WTC11 (cell line): ENCODE data around the gene ERCC8. TPM values are rescaled to one million over a fixed set of nuclear protein-coding genes. Genes with fewer than 3 reads are reported as not detected.

Source experiments
- ATAC-seq: fragments of 200-7000 bp; cut with Tn5 transposase; 2 replicates; pipeline ENCODE4 v1.10.0; 2021; ENCODE audit warnings: mild to moderate bottlenecking, moderate library complexity
- CTCF ChIA-PET: fragments of 300-600 bp; sonication (Branson Sonifier 250); formaldehyde crosslinking; loops from one replicate; lab custom pipeline; 2021; ENCODE audit warnings: antibody characterized with exemption; lab: Charles Lee
- POLR2A ChIA-PET: fragments of 350-600 bp; sonication (Branson Sonifier 250); formaldehyde crosslinking; loops from one replicate; lab custom pipeline; 2021; ENCODE audit warnings: antibody characterized with exemption; lab: Charles Lee
- DNase-seq: peaks from one replicate; pipeline ENCODE4 v3.0.0; 2021; ENCODE audit warnings: low spot score
- H3K27ac Mint-ChIP-seq: 2 replicates; pipeline ENCODE4 v1.8.0; 2021; ENCODE audit warnings: mixed read lengths
- H3K27me3 Mint-ChIP-seq: 2 replicates; pipeline ENCODE4 v1.8.0; 2021; ENCODE audit warnings: low read depth, mild to moderate bottlenecking, moderate library complexity, mixed read lengths
- H3K36me3 Mint-ChIP-seq: 2 replicates; pipeline ENCODE4 v1.8.0; 2021; ENCODE audit warnings: mixed read lengths
- H3K4me1 Mint-ChIP-seq: 2 replicates; pipeline ENCODE4 v1.8.0; 2022; ENCODE audit warnings: mixed read lengths
- H3K4me3 Mint-ChIP-seq: 2 replicates; pipeline ENCODE4 v1.8.0; 2021; ENCODE audit warnings: mild to moderate bottlenecking, moderate library complexity, mixed read lengths
- H3K9me3 Mint-ChIP-seq: 2 replicates; pipeline ENCODE4 v1.8.0; 2021; ENCODE audit warnings: mixed read lengths
- ETV6 ChIP-seq: sonication (generic); formaldehyde crosslinking; IDR thresholded peaks from 2 replicates; pipeline ENCODE4 v1.8.1; 2022; ENCODE audit warnings: mild to moderate bottlenecking, missing genetic modification reagents
- GTF2I ChIP-seq: fragments of 250-450 bp; sonication (Bioruptor Pico); conservative IDR thresholded peaks from 2 replicates; pipeline ENCODE4 v1.4.0; 2021; ENCODE audit warnings: mild to moderate bottlenecking
- NR2C2 ChIP-seq: sonication (generic); formaldehyde crosslinking; IDR thresholded peaks from 2 replicates; pipeline ENCODE4 v1.8.0; 2022; ENCODE audit warnings: mild to moderate bottlenecking, missing genetic modification reagents
- ZNF263 ChIP-seq: sonication (generic); formaldehyde crosslinking; IDR thresholded peaks from 2 replicates; pipeline ENCODE4 v1.8.1; 2022; ENCODE audit warnings: low read depth, mild to moderate bottlenecking, moderate library complexity, missing genetic modification reagents
- total RNA-seq: library from RNA; stranded (reverse); gene quantifications from 3 replicates; pipeline ENCODE4 v1.2.3, GENCODE V29; 2021
- TF ChIP-seq, protein P1 (sequence below): sonication (generic); formaldehyde crosslinking; IDR thresholded peaks from 2 replicates; pipeline ENCODE4 v1.8.1; 2022; ENCODE audit warnings: low read depth, missing genetic modification reagents, borderline replicate concordance
- TF ChIP-seq, protein P2 (sequence below): sonication (generic); formaldehyde crosslinking; conservative IDR thresholded peaks from 2 replicates; pipeline ENCODE4 v1.8.1; 2023; ENCODE audit warnings: mild to moderate bottlenecking, low read depth, missing genetic modification reagents, moderate library complexity
- TF ChIP-seq, protein P3 (sequence below): fragments of 250-450 bp; sonication (Bioruptor Pico); IDR thresholded peaks from 2 replicates; pipeline ENCODE4 v1.9.0; 2021; ENCODE audit warnings: mild to moderate bottlenecking, borderline replicate concordance
- TF ChIP-seq, protein P4 (sequence below): fragments of 250-450 bp; sonication (Bioruptor Pico); IDR thresholded peaks from 2 replicates; pipeline ENCODE4 v2.1.2; 2022; ENCODE audit warnings: mild to moderate bottlenecking, moderate library complexity
- TF ChIP-seq, protein P5 (sequence below): fragments of 200-600 bp; IDR thresholded peaks from 2 replicates; pipeline ENCODE4 v1.8.0; 2022; ENCODE audit warnings: antibody characterized with exemption
- TF ChIP-seq, protein P6 (sequence below): fragments of 250-450 bp; sonication (Bioruptor Pico); IDR thresholded peaks from 2 replicates; pipeline ENCODE4 v1.9.0; 2021; ENCODE audit warnings: moderate library complexity, mild to moderate bottlenecking, inconsistent platforms, borderline replicate concordance
- TF ChIP-seq, protein P7 (sequence below): sonication (generic); formaldehyde crosslinking; IDR thresholded peaks from 2 replicates; pipeline ENCODE4 v1.8.1; 2022; ENCODE audit warnings: mild to moderate bottlenecking, moderate library complexity, missing genetic modification reagents
- TF ChIP-seq, protein P8 (sequence below): sonication (generic); formaldehyde crosslinking; IDR thresholded peaks from 2 replicates; pipeline ENCODE4 v1.8.1; 2022; ENCODE audit warnings: mild to moderate bottlenecking, missing genetic modification reagents, moderate library complexity, borderline replicate concordance

Gene ERCC8
- total RNA-seq, 1 experiment from 2014 or later, result 14.6 TPM

DNA sequence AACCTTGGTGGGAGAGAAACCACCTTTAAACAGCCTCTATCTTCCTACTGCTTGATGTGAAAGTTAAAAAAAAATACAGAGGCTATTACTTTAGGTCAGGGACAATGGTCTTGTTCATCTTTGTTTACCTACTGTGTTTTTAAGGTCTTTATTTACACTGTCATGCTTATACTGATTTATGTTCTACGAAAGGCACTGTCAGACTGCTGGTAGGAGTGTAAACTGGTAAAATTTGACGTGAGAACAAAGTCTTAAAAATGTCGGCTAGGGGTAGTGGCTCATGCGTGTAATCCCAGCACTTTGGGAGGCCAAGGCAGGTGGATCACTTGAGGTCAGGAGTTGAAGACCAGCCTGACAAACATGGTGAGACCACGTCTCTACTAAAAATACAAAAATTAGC lies 58.7 kb downstream of the ERCC8 start (continued):
- TF ChIP-seq ZNF263 (CRISPR knock-in tag) (no peak), NR2C2 (CRISPR knock-in tag) (no peak)
- TF ChIP-seq, protein P1, sequence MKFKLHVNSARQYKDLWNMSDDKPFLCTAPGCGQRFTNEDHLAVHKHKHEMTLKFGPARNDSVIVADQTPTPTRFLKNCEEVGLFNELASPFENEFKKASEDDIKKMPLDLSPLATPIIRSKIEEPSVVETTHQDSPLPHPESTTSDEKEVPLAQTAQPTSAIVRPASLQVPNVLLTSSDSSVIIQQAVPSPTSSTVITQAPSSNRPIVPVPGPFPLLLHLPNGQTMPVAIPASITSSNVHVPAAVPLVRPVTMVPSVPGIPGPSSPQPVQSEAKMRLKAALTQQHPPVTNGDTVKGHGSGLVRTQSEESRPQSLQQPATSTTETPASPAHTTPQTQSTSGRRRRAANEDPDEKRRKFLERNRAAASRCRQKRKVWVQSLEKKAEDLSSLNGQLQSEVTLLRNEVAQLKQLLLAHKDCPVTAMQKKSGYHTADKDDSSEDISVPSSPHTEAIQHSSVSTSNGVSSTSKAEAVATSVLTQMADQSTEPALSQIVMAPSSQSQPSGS (CRISPR knock-in tag), result no peak
- TF ChIP-seq, protein P2, sequence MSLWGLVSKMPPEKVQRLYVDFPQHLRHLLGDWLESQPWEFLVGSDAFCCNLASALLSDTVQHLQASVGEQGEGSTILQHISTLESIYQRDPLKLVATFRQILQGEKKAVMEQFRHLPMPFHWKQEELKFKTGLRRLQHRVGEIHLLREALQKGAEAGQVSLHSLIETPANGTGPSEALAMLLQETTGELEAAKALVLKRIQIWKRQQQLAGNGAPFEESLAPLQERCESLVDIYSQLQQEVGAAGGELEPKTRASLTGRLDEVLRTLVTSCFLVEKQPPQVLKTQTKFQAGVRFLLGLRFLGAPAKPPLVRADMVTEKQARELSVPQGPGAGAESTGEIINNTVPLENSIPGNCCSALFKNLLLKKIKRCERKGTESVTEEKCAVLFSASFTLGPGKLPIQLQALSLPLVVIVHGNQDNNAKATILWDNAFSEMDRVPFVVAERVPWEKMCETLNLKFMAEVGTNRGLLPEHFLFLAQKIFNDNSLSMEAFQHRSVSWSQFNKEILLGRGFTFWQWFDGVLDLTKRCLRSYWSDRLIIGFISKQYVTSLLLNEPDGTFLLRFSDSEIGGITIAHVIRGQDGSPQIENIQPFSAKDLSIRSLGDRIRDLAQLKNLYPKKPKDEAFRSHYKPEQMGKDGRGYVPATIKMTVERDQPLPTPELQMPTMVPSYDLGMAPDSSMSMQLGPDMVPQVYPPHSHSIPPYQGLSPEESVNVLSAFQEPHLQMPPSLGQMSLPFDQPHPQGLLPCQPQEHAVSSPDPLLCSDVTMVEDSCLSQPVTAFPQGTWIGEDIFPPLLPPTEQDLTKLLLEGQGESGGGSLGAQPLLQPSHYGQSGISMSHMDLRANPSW, result no peak
- TF ChIP-seq, protein P3, sequence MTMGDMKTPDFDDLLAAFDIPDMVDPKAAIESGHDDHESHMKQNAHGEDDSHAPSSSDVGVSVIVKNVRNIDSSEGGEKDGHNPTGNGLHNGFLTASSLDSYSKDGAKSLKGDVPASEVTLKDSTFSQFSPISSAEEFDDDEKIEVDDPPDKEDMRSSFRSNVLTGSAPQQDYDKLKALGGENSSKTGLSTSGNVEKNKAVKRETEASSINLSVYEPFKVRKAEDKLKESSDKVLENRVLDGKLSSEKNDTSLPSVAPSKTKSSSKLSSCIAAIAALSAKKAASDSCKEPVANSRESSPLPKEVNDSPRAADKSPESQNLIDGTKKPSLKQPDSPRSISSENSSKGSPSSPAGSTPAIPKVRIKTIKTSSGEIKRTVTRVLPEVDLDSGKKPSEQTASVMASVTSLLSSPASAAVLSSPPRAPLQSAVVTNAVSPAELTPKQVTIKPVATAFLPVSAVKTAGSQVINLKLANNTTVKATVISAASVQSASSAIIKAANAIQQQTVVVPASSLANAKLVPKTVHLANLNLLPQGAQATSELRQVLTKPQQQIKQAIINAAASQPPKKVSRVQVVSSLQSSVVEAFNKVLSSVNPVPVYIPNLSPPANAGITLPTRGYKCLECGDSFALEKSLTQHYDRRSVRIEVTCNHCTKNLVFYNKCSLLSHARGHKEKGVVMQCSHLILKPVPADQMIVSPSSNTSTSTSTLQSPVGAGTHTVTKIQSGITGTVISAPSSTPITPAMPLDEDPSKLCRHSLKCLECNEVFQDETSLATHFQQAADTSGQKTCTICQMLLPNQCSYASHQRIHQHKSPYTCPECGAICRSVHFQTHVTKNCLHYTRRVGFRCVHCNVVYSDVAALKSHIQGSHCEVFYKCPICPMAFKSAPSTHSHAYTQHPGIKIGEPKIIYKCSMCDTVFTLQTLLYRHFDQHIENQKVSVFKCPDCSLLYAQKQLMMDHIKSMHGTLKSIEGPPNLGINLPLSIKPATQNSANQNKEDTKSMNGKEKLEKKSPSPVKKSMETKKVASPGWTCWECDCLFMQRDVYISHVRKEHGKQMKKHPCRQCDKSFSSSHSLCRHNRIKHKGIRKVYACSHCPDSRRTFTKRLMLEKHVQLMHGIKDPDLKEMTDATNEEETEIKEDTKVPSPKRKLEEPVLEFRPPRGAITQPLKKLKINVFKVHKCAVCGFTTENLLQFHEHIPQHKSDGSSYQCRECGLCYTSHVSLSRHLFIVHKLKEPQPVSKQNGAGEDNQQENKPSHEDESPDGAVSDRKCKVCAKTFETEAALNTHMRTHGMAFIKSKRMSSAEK (CRISPR knock-in tag), result no peak

DNA sequence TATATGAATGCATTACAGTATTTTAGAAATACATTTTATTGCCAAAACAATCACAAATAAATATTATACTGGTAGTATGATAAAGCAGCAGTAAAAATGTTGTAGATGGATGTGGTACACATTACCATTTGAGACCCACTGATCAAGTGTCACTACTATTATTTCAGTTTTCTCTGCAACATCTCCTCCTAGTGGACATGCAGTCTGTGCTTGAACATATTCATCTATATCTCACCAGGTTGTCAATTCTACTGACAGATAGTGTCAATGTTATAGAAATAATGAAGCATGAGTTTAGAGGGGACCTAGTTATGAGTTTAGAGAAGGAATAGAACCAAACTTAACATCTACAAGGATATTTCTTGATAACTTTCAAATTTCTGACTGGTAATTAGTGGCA lies 61.6 kb downstream of the ERCC8 start:
- H3K4me1 Mint-ChIP-seq, result no peaks in the 10 kb centered on the region
- no peak overlapping the region for H3K4me3 Mint-ChIP-seq
- H3K36me3 Mint-ChIP-seq, result peaks cover 58% of the 10 kb centered on the region
- H3K27ac Mint-ChIP-seq, result no peak overlapping the region
- ChIA-PET POLR2A (no interaction called here), CTCF (no interaction called here)
- H3K9me3 Mint-ChIP-seq, result peaks cover 52% of the 10 kb centered on the region
- no peak for DNase-seq
- H3K27me3 Mint-ChIP-seq, result peaks cover 12% of the 10 kb centered on the region
- no peak for ATAC-seq
- TF ChIP-seq, protein P4, sequence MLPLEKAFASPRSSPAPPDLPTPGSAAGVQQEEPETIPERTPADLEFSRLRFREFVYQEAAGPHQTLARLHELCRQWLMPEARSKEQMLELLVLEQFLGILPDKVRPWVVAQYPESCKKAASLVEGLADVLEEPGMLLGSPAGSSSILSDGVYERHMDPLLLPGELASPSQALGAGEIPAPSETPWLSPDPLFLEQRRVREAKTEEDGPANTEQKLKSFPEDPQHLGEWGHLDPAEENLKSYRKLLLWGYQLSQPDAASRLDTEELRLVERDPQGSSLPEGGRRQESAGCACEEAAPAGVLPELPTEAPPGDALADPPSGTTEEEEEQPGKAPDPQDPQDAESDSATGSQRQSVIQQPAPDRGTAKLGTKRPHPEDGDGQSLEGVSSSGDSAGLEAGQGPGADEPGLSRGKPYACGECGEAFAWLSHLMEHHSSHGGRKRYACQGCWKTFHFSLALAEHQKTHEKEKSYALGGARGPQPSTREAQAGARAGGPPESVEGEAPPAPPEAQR, result no peak
- TF ChIP-seq, protein P5, sequence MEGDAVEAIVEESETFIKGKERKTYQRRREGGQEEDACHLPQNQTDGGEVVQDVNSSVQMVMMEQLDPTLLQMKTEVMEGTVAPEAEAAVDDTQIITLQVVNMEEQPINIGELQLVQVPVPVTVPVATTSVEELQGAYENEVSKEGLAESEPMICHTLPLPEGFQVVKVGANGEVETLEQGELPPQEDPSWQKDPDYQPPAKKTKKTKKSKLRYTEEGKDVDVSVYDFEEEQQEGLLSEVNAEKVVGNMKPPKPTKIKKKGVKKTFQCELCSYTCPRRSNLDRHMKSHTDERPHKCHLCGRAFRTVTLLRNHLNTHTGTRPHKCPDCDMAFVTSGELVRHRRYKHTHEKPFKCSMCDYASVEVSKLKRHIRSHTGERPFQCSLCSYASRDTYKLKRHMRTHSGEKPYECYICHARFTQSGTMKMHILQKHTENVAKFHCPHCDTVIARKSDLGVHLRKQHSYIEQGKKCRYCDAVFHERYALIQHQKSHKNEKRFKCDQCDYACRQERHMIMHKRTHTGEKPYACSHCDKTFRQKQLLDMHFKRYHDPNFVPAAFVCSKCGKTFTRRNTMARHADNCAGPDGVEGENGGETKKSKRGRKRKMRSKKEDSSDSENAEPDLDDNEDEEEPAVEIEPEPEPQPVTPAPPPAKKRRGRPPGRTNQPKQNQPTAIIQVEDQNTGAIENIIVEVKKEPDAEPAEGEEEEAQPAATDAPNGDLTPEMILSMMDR, result peak; percentile 28; the same call in 1 of the 2 replicates

DNA sequence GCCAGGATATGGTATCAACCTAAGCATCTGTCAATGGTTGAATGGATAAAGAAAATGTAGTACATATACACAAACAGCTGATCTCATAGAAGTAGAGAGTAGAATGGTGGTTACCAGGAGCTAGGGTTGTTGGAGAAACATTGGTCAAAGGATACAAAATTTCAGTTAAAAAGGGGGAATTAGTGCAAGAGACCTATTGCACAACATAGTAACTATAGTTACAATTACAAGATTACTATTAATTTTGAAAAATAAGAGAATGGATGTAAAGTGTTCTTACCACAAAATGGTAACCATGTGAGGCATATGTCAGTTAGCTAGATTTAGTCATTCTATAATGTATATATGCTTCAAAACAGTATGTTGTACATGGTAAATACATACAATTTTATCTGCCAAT lies 72.0 kb downstream of the ERCC8 start:
- Mint-ChIP-seq H3K27me3 (peaks cover 4% of the 10 kb centered on the region; the same call in 1 of the 2 replicates), H3K36me3 (peaks cover 30% of the 10 kb centered on the region), H3K4me1 (no peaks in the 10 kb centered on the region), H3K9me3 (peaks cover 42% of the 10 kb centered on the region), H3K27ac (no peak overlapping the region), H3K4me3 (no peak overlapping the region)
- POLR2A ChIA-PET, result no interaction called here
- CTCF ChIA-PET, result no interaction called here
- DNase-seq (no peak), ATAC-seq (no peak)
- TF ChIP-seq, protein P6, sequence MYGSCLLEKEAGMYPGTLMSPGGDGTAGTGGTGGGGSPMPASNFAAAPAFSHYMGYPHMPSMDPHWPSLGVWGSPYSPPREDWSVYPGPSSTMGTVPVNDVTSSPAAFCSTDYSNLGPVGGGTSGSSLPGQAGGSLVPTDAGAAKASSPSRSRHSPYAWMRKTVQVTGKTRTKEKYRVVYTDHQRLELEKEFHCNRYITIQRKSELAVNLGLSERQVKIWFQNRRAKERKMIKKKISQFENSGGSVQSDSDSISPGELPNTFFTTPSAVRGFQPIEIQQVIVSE (CRISPR knock-in tag), result no peak
- TF ChIP-seq, protein P7, sequence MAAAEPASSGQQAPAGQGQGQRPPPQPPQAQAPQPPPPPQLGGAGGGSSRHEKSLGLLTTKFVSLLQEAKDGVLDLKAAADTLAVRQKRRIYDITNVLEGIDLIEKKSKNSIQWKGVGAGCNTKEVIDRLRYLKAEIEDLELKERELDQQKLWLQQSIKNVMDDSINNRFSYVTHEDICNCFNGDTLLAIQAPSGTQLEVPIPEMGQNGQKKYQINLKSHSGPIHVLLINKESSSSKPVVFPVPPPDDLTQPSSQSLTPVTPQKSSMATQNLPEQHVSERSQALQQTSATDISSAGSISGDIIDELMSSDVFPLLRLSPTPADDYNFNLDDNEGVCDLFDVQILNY (CRISPR knock-in tag), result no peak
- TF ChIP-seq, protein P5, result no peak
- TF ChIP-seq ETV6 (no peak), GTF2I (CRISPR knock-in tag) (no peak)
- TF ChIP-seq, protein P8, sequence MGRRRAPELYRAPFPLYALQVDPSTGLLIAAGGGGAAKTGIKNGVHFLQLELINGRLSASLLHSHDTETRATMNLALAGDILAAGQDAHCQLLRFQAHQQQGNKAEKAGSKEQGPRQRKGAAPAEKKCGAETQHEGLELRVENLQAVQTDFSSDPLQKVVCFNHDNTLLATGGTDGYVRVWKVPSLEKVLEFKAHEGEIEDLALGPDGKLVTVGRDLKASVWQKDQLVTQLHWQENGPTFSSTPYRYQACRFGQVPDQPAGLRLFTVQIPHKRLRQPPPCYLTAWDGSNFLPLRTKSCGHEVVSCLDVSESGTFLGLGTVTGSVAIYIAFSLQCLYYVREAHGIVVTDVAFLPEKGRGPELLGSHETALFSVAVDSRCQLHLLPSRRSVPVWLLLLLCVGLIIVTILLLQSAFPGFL, result no peak
